Cardiac fibroblast (primary cell): ENCODE data around the gene RAB33B.
A peak's percentile ranks its signal among the peaks of the same experiment; 100 is the strongest.
"Not testable (repeated sequence)": the region's sequence is repeated elsewhere in the genome, so short reads cannot be mapped to it uniquely, and the experiment has no call there.

Source experiments
- DNase-seq, 2 donors: peaks; one replicate each; pipeline versions ENCODE4 v3.0.0 to v3.0.0-alpha.2; 2010; ENCODE audit warnings: low read depth in 2 of 2
- H3K4me3 ChIP-seq, 2 donors: replicated peaks in 1 of 2; 1 replicate in 1 of 2; 2 replicates in 1 of 2; pipeline ENCODE4 v1.5.1; 2011; ENCODE audit warnings: low read depth in 2 of 2, low read length in 2 of 2, mild to moderate bottlenecking in 2 of 2, moderate library complexity in 1 of 2
- CTCF ChIP-seq: IDR thresholded peaks from one replicate; pipeline ENCODE4 v1.5.1; 2011; ENCODE audit warnings: low read depth, mild to moderate bottlenecking, low read length, inconsistent platforms

The RAB33B gene

GRCh38 chr4:139465922-139466321, 12.0 kb downstream of the RAB33B start:
- DNase-seq, result no peak
- H3K4me3 ChIP-seq, result no peak overlapping the region
- TF ChIP-seq CTCF, result no peak

DNA sequence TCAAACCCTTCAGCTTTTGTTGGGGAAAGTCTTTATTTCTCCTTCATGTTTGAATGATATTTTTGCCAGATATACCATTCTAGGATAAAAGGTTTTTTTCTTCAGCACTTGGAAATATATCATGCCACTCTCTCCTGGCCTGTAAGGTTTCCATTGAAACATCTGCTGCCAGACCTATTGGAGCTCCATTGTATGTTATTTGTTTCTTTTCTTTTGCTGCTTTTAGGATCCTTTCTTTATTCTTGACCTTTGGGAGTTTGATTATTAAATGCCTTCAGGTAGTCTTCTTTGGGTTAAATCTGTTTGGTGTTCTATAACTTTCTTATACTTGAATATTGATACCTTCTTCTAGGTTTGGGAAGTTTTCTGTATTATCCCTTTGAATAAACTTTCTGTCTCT, 14.8 kb downstream of the RAB33B start:
- not testable (repeated sequence) for DNase-seq

DNA sequence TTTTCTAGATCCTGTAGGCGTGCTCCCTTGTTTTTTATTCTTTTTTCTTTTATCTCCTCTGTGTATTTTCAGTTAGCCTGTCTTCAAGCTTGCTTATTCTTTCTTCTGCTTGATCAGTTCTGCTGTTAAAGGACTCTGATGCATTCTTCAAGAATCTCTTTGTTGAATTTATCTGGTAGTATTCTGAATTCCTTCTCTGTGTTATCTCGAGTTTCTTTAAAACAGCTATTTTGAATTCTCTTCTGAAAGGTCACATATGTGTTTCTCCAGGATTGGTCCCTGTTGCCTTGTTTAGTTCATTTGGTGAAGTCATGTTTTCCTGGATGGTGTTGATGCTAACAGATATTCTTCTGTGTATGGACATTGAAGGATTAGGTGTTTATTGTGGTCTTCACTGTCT, 15.3 kb downstream of the RAB33B start:
- DNase-seq, result peak in 1 of 2 donors; percentile 13
- H3K4me3 ChIP-seq, result no peak overlapping the region
- no peak for TF ChIP-seq CTCF

More for the DNA sequence above, 14.8 kb downstream of the RAB33B start:
- not testable (repeated sequence) for H3K4me3 ChIP-seq

DNA sequence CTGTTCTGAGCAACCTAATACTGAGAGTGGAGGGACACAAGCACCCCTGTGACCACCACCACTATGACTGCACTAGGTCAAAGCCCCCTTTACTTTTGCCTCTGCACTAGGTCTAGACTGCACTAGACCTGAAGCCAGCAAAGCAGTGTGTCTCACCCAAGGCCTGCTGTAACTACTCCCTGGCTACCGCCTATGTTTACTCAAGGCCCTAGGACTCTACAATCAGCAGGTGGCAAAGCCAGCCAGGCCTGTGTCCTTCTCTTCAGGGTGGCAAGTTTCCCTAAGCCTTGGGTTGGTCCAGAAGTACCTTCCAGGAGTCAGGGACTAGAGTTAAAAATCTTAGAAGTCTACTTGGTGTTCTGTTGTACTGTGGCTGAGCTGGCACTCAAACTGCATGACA, 15.9 kb downstream of the RAB33B start:
- TF ChIP-seq CTCF, result no peak
- no peak overlapping the region for H3K4me3 ChIP-seq
- no peak for DNase-seq

DNA sequence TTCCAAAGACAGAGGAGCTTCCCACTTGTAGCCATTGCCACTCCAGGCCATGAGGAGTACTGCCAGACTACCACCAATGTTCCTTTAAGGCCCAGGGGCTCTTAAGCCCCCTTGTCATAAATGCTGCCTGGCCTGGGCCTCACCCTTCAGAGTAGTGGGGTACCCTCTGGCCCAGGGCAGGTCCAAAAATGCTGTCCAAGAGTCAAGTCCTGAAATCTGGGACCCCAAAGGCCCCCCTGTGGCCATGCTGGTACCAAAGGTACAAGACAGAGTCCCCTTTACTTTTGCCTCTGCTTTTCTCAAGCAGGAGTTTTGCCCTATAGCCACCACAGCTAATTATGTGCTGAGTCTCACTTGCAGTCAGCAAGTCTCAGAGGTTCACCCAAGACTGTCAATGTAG, 16.4 kb downstream of the RAB33B start:
- no peak overlapping the region for H3K4me3 ChIP-seq
- no peak for TF ChIP-seq CTCF
- DNase-seq, result no peak

- no peak overlapping the region for H3K4me3 ChIP-seq
- DNase-seq, result no peak
- no peak for TF ChIP-seq CTCF
Observed at GRCh38 chr4:139470997-139471665, 17.2 kb downstream of the RAB33B start.

- no peak overlapping the region for H3K4me3 ChIP-seq
- TF ChIP-seq CTCF, result no peak
- no peak for DNase-seq
Observed at GRCh38 chr4:139472852-139473251, 18.9 kb downstream of the RAB33B start.
